ENCODE results near the gene CBLB. TPM values are rescaled to one million over a fixed set of nuclear protein-coding genes. Genes with fewer than 3 reads are reported as not detected.

CBLB gene
- total and polyA plus RNA-seq, 9 of the 15 experiments (the other 6 are each of a cell fraction or from before 2014, with no cell fraction given): 1.8 to 8.1 (median 5.3) TPM

DNA sequence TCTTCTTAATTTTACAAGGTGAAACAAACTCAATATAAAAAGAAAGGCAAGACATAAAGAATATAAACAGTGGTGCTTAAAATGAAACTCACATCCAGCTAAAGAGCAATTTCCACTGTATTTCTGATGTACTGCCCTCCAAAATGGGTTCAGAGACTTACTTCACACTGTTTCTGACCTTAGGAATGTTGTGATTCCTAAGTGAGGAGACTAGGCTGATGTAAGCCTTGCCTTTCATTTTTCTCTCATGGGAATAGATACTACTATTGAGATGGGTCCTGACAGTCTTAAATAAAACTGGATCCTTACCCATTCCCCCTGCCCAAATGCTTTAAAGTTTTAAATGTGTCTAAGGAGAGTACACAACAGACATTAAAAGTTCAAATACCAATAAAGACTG lies 86.9 kb downstream of the CBLB start:
- H3K9me3 ChIP-seq (replicated peaks; ENCODE audit: control insufficient read depth, insufficient read depth, low read depth, low read length): no peaks in the 10 kb centered on the region
- H4K20me1 ChIP-seq (replicated peaks; ENCODE audit: control insufficient read depth, insufficient read depth, low read length): no peaks in the 10 kb centered on the region
- no peak overlapping the region for H3K9ac ChIP-seq (ENCODE audit: insufficient read depth in 1 of 2, low read depth in 2 of 2, low read length in 2 of 2)
- H3K4me3 ChIP-seq: no peak overlapping the region
- no peaks in the 10 kb centered on the region for H3K79me2 ChIP-seq (ENCODE audit: control insufficient read depth, insufficient read depth, low read length)
- no peaks in the 10 kb centered on the region for H3K27me3 ChIP-seq (ENCODE audit: control insufficient read depth in 2 of 2, insufficient read depth in 2 of 2, low read length in 2 of 2)
- no peak overlapping the region for H3K4me2 ChIP-seq (ENCODE audit: insufficient read depth, low read length)
- ChIA-PET CTCF (ENCODE audit: low intra/inter-chr PET ratio) (no interaction called here), POLR2A (interaction anchor here (0.7 kb wide), 1 partner anchor 30 kb away, joined by 3 read pairs; no protein-coding TSS in a partner anchor)
- H2AFZ ChIP-seq (ENCODE audit: low read depth, low read length): no peak overlapping the region
- in situ Hi-C loops (cut with MboI) (no loop called here), intact Hi-C loops (cut with micrococcal nuclease) (no loop called here)
- H3K9me1 ChIP-seq (ENCODE audit: control insufficient read depth, insufficient read depth, low read length): no peaks in the 10 kb centered on the region
- no peaks in the 10 kb centered on the region for H3K4me1 ChIP-seq (replicated peaks in 1 of 2; ENCODE audit: control insufficient read depth in 2 of 2, insufficient read depth in 2 of 2, low read length in 2 of 2)
- no TSS peak for BruUV-seq (replicated peaks)
- H3K27ac ChIP-seq (ENCODE audit: extremely low read depth, low read depth, low read length): no peak overlapping the region
- no peaks in the 10 kb centered on the region for H3K36me3 ChIP-seq (ENCODE audit: control insufficient read depth, insufficient read depth, low read length)
- FAIRE-seq: no peak
- no peak for ATAC-seq
- no peak for TF ChIP-seq XRCC4 (IDR thresholded peaks at IDR 0.05; ENCODE audit: extremely low read depth, insufficient read depth, insufficient read length)
- no peak for TF ChIP-seq OTX1 (CRISPR knock-in tag; IDR thresholded peaks at IDR 0.05)
- TF ChIP-seq CHCHD3 (CRISPR knock-in tag; IDR thresholded peaks at IDR 0.05): no peak
- TF ChIP-seq, protein P1, sequence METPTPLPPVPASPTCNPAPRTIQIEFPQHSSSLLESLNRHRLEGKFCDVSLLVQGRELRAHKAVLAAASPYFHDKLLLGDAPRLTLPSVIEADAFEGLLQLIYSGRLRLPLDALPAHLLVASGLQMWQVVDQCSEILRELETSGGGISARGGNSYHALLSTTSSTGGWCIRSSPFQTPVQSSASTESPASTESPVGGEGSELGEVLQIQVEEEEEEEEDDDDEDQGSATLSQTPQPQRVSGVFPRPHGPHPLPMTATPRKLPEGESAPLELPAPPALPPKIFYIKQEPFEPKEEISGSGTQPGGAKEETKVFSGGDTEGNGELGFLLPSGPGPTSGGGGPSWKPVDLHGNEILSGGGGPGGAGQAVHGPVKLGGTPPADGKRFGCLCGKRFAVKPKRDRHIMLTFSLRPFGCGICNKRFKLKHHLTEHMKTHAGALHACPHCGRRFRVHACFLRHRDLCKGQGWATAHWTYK (CRISPR knock-in tag; IDR thresholded peaks at IDR 0.05): no peak
- TF ChIP-seq FOXM1 (IDR thresholded peaks at IDR 0.05; ENCODE audit: low read depth): no peak
- TF ChIP-seq FOXM1 (CRISPR knock-in tag; IDR thresholded peaks at IDR 0.05; ENCODE audit: low read depth): no peak
- no peak for TF ChIP-seq SAFB (IDR thresholded peaks at IDR 0.05; ENCODE audit: borderline replicate concordance, low read depth, low read length)
- TF ChIP-seq, protein P2, sequence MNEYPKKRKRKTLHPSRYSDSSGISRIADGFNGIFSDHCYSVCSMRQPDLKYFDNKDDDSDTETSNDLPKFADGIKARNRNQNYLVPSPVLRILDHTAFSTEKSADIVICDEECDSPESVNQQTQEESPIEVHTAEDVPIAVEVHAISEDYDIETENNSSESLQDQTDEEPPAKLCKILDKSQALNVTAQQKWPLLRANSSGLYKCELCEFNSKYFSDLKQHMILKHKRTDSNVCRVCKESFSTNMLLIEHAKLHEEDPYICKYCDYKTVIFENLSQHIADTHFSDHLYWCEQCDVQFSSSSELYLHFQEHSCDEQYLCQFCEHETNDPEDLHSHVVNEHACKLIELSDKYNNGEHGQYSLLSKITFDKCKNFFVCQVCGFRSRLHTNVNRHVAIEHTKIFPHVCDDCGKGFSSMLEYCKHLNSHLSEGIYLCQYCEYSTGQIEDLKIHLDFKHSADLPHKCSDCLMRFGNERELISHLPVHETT (CRISPR knock-in tag; conservative IDR thresholded peaks at IDR 0.05 in 1 of 2, IDR thresholded peaks at IDR 0.05 in 1 of 2): no peak
- TF ChIP-seq CBFA2T2 (conservative IDR thresholded peaks at IDR 0.05): no peak
- TF ChIP-seq, protein P3, sequence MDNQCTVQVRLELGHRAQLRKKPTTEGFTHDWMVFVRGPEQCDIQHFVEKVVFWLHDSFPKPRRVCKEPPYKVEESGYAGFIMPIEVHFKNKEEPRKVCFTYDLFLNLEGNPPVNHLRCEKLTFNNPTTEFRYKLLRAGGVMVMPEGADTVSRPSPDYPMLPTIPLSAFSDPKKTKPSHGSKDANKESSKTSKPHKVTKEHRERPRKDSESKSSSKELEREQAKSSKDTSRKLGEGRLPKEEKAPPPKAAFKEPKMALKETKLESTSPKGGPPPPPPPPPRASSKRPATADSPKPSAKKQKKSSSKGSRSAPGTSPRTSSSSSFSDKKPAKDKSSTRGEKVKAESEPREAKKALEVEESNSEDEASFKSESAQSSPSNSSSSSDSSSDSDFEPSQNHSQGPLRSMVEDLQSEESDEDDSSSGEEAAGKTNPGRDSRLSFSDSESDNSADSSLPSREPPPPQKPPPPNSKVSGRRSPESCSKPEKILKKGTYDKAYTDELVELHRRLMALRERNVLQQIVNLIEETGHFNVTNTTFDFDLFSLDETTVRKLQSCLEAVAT (IDR thresholded peaks at IDR 0.05): no peak
- no peak for TF ChIP-seq PCBP1 (IDR thresholded peaks at IDR 0.05; ENCODE audit: low read depth, low read length, poor library complexity, severe bottlenecking)
- no peak for TF ChIP-seq SREBF1 (IDR thresholded peaks at IDR 0.05; ENCODE audit: borderline replicate concordance, low read depth, low read length)
- TF ChIP-seq RCOR1 (IDR thresholded peaks at IDR 0.05; ENCODE audit: borderline replicate concordance in 1 of 2, low read depth in 2 of 2, low read length in 2 of 2): no peak
- TF ChIP-seq MTA3 (IDR thresholded peaks at IDR 0.05; ENCODE audit: borderline replicate concordance): no peak
- no peak for DNase-seq (ENCODE audit: extremely low read depth in 1 of 4, low spot score in 3 of 4)

Data from K562 (cell line).